Gastroesophageal sphincter (tissue), 4 donors: ENCODE data around the gene TMCO4. TPM values are rescaled to one million over a fixed set of nuclear protein-coding genes. Genes with fewer than 3 reads are reported as not detected.

Source experiments
- ATAC-seq: fragments of 150-250 bp; one replicate; pipeline ENCODE4 v1.9.1; 2016; ENCODE audit warnings: mild to moderate bottlenecking, moderate library complexity
- H3K27ac ChIP-seq, 4 donors: fragments of 200-600 bp; sonication (generic) in 3 of 4; 1 replicate in 3 of 4; 2 replicates in 1 of 4; pipeline ENCODE4 v1.5.1; 2016 to 2019
- H3K27me3 ChIP-seq: fragments of 200-600 bp; sonication (generic); one replicate; pipeline ENCODE4 v1.5.1; 2019
- H3K36me3 ChIP-seq, 2 donors: fragments of 200-600 bp; sonication (generic); one replicate each; pipeline ENCODE4 v1.5.1; 2019; ENCODE audit warnings: control low read depth in 1 of 2
- H3K4me1 ChIP-seq, 3 donors: fragments of 200-600 bp; sonication (generic); 1 replicate in 2 of 3; 2 replicates in 1 of 3; pipeline ENCODE4 v1.5.1; 2016 to 2019; ENCODE audit warnings: control low read depth in 2 of 3
- H3K4me3 ChIP-seq, 2 donors: fragments of 200-600 bp; sonication (generic); one replicate each; pipeline ENCODE4 v1.5.1; 2019; ENCODE audit warnings: mild to moderate bottlenecking in 1 of 2, moderate library complexity in 1 of 2
- H3K9me3 ChIP-seq, 3 donors: fragments of 200-600 bp; sonication (generic); one replicate each; pipeline ENCODE4 v1.5.1; 2017 to 2019; ENCODE audit warnings: control low read depth in 2 of 3
- EP300 ChIP-seq: sonication (generic); formaldehyde crosslinking; IDR thresholded peaks from one replicate; pipeline ENCODE4 v1.6.1; 2017; ENCODE audit warnings: antibody characterized with exemption, mild to moderate bottlenecking
- POLR2A ChIP-seq, 2 donors: fragments of 450-650 bp; IDR thresholded peaks; one replicate each; pipeline ENCODE4 v1.6.1; 2017; ENCODE audit warnings: antibody characterized with exemption in 2 of 2, mild to moderate bottlenecking in 2 of 2, moderate library complexity in 1 of 2
- POLR2AphosphoS5 ChIP-seq: sonication (generic); formaldehyde crosslinking; IDR thresholded peaks from one replicate; pipeline ENCODE4 v1.6.1; 2017; ENCODE audit warnings: antibody characterized with exemption
- WGBS, 2 donors: methylation state at CpG; one replicate each; pipeline ENCODE4 v1.1.5; 2018; ENCODE audit warnings: low coverage in 1 of 2; 5-methylcytosine and 5-hydroxymethylcytosine counted together
- total RNA-seq, 4 donors: library from RNA; depleted of rRNA; stranded (reverse); fragments of >200 nt; gene quantifications; one replicate each; pipeline ENCODE4 v1.1.0, GENCODE V29; 2016
- TF ChIP-seq, protein P1 (sequence below), 4 experiments: fragments of 200-600 bp in 2 of 4; fragments of 450-650 bp in 2 of 4; sonication (generic) in 1 of 4; IDR thresholded peaks; one replicate each; pipeline ENCODE4 v1.5.1; 2017 to 2019; ENCODE audit warnings: antibody characterized with exemption in 4 of 4, mild to moderate bottlenecking in 2 of 4, moderate library complexity in 2 of 4

The TMCO4 gene
- total RNA-seq, 4 donors from 2014 or later = 18.1 to 36.9 (median 24.5) TPM

DNA sequence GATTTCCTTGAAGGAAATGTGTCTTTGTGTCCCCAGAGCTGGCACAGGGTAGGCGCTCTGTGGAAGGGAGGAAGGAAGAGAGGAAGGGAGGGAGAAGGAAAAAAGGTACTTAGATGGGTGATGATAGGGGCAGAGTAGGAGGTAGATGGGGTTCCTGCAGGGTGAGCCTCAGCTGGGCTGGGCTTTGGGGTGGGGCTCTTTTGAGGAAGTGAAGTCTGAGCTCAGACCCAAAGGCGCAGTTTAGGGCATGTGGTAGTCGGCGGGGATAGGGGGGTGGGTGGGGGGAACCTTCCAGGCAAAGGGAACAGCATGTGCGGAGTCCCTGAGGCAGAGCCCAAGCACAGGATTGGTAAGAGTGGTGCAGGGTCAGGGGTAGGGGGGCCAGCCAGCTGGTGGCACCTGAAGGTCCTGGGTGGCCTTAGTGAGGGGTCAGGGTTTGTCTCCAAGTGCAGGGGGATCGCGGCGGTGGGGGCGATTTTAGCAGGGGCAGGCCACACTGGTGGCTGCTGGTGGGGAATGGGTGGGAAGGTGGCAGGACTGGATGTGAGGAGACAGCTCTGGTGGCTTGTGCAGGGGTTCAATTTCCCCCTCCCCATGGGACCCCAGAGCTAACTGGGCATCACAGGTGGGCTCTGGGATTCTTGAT is 143.5 kb downstream of the TMCO4 start:
- no peak for ATAC-seq
- H3K9me3 ChIP-seq = no peaks in the 10 kb centered on the region
- WGBS, 2 donors = 100% methylated on average over 1 of the region's 9 CpGs; no CpG with 5 or more reads in 1 of the 2 donors
- H3K27me3 ChIP-seq = no peaks in the 10 kb centered on the region
- H3K4me3 ChIP-seq = no peak overlapping the region
- peak overlapping the region in 3 of 4 donors; percentile 74 to 99 (median 93) for H3K27ac ChIP-seq
- no peak for TF ChIP-seq POLR2A (IDR thresholded peaks at IDR 0.05)
- TF ChIP-seq, protein P1, sequence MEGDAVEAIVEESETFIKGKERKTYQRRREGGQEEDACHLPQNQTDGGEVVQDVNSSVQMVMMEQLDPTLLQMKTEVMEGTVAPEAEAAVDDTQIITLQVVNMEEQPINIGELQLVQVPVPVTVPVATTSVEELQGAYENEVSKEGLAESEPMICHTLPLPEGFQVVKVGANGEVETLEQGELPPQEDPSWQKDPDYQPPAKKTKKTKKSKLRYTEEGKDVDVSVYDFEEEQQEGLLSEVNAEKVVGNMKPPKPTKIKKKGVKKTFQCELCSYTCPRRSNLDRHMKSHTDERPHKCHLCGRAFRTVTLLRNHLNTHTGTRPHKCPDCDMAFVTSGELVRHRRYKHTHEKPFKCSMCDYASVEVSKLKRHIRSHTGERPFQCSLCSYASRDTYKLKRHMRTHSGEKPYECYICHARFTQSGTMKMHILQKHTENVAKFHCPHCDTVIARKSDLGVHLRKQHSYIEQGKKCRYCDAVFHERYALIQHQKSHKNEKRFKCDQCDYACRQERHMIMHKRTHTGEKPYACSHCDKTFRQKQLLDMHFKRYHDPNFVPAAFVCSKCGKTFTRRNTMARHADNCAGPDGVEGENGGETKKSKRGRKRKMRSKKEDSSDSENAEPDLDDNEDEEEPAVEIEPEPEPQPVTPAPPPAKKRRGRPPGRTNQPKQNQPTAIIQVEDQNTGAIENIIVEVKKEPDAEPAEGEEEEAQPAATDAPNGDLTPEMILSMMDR (IDR thresholded peaks at IDR 0.05) = no peak
- no peak for TF ChIP-seq POLR2AphosphoS5
- no peak for TF ChIP-seq EP300
- H3K4me1 ChIP-seq = peaks cover 0 to 73% (median 28%) of the 10 kb centered on the region in 3 donors
- peaks cover 0 to 57% of the 10 kb centered on the region in 2 donors for H3K36me3 ChIP-seq

DNA sequence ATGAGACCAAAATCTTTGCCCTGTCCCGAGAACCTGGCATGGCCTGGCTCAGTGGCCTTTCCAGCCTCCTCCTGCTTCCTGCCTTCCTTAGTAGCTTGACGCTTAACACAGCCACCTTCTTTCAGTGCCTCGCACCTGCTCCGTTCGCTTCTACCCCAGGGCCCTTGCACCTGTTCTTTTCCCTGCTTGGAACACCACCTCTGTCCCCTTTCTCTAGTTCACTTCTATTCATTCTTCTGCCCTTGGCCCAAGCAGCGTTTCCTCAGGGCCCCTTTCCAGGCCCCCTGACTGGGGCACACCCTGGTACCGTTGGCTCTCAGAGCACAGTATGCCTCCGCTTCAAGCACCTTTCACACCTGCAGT is 144.0 kb downstream of the TMCO4 start:
- H3K9me3 ChIP-seq = no peaks in the 10 kb centered on the region
- no peaks in the 10 kb centered on the region for H3K27me3 ChIP-seq
- H3K4me3 ChIP-seq = no peak overlapping the region
- no peak for ATAC-seq
- TF ChIP-seq POLR2AphosphoS5 (no peak), EP300 (no peak), POLR2A (IDR thresholded peaks at IDR 0.05) (no peak)
- TF ChIP-seq, protein P1 (IDR thresholded peaks at IDR 0.05) = no peak
- 80 to 81% methylated on average over 5 to 8 of the region's 8 CpGs for WGBS, 2 donors
- peaks cover 0 to 78% (median 33%) of the 10 kb centered on the region in 3 donors for H3K4me1 ChIP-seq
- peaks cover 0 to 57% of the 10 kb centered on the region in 2 donors for H3K36me3 ChIP-seq
- H3K27ac ChIP-seq = peak overlapping the region in 3 of 4 donors; percentile 74 to 99 (median 93)

DNA sequence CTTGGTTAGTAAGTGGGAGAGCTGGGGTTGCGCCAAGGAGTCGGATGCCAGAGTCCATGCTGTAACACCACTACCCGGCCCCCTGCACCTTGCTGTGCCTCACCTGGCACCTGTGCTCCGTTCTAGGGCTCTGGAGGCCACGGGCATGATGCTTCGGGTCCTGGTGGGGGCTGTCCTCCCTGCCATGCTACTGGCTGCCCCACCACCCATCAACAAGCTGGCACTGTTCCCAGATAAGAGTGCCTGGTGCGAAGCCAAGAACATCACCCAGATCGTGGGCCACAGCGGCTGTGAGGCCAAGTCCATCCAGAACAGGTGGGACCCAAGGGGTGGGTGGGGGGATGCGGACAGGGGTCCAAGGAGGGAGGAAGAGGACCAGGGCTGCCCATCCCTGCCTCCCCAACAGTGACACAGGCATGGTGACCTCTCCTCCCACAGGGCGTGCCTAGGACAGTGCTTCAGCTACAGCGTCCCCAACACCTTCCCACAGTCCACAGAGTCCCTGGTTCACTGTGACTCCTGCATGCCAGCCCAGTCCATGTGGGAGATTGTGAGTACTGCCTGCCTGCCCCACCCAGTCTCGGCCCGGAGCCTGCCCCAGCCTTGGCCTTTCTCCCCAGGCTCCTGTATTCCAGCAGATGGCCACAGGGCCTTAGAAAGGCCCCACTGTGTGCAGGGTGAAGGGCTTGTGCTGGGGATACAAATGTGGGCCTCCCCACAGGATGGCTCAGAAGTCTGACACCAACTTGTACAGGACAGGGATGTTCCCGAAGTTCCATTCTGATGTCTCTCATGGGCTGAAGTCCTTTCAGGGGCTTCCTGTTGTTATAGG is 144.6 kb downstream of the TMCO4 start:
- no peaks in the 10 kb centered on the region for H3K27me3 ChIP-seq
- no peak for TF ChIP-seq POLR2AphosphoS5
- TF ChIP-seq EP300 = no peak
- TF ChIP-seq, protein P1 (IDR thresholded peaks at IDR 0.05) = no peak
- TF ChIP-seq POLR2A (IDR thresholded peaks at IDR 0.05) = no peak
- no peak overlapping the region for H3K4me3 ChIP-seq
- peaks cover 0 to 81% (median 39%) of the 10 kb centered on the region in 3 donors for H3K4me1 ChIP-seq
- H3K36me3 ChIP-seq = peaks cover 0 to 57% of the 10 kb centered on the region in 2 donors
- ATAC-seq = no peak
- no peaks in the 10 kb centered on the region for H3K9me3 ChIP-seq
- H3K27ac ChIP-seq = peak overlapping the region in 3 of 4 donors; percentile 56 to 99 (median 93)
- 13 to 67% methylated on average over 2 to 3 of the region's 15 CpGs for WGBS, 2 donors

DNA sequence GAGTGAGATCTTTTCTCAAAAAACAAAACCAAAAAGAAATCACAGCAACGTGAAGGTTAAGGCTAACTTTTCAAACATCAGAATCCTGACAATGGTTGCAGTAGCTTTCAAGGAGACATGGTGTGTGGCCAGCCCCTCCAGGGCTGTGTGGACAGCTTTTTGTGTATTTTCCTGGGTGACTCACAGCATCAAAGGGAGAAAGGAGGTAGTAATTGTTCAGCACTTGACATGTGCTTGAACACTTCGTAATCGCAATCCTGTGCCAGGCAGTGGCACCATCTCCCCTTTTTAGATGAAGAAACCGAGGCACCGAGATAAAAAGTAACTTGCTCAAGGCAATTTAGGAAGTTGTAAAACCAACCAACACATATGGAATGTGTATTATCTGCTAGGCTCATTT is 145.3 kb downstream of the TMCO4 start:
- no peaks in the 10 kb centered on the region for H3K9me3 ChIP-seq
- no peak for ATAC-seq
- H3K36me3 ChIP-seq = peaks cover 0 to 57% of the 10 kb centered on the region in 2 donors
- no peaks in the 10 kb centered on the region for H3K27me3 ChIP-seq
- peak overlapping the region in 3 of 4 donors; percentile 56 to 99 (median 93) for H3K27ac ChIP-seq
- TF ChIP-seq EP300 = no peak
- TF ChIP-seq, protein P1 (IDR thresholded peaks at IDR 0.05) = no peak
- TF ChIP-seq POLR2AphosphoS5 = no peak
- no peak for TF ChIP-seq POLR2A (IDR thresholded peaks at IDR 0.05)
- 69% methylated on average over 5 of the region's 5 CpGs for WGBS, 2 donors
- peaks cover 0 to 81% (median 46%) of the 10 kb centered on the region in 3 donors for H3K4me1 ChIP-seq
- H3K4me3 ChIP-seq = no peak overlapping the region
